Uterus (tissue), 2 donors: ENCODE data around the gene CAV2.

Source experiments
- POLR2A ChIP-seq, 2 donors: fragments of 450-650 bp; IDR thresholded peaks; one replicate each; pipeline ENCODE4 v1.6.1; 2016; ENCODE audit warnings: antibody characterized with exemption in 2 of 2, mild to moderate bottlenecking in 1 of 2, moderate library complexity in 1 of 2
- TF ChIP-seq, protein P1 (sequence below), 4 experiments: fragments of 200-600 bp in 2 of 4; fragments of 450-650 bp in 2 of 4; sonication (generic) in 2 of 4; IDR thresholded peaks; one replicate each; pipeline ENCODE4 v1.5.1; 2016 to 2019; ENCODE audit warnings: antibody characterized with exemption in 4 of 4, mild to moderate bottlenecking in 2 of 4, moderate library complexity in 1 of 4

DNA sequence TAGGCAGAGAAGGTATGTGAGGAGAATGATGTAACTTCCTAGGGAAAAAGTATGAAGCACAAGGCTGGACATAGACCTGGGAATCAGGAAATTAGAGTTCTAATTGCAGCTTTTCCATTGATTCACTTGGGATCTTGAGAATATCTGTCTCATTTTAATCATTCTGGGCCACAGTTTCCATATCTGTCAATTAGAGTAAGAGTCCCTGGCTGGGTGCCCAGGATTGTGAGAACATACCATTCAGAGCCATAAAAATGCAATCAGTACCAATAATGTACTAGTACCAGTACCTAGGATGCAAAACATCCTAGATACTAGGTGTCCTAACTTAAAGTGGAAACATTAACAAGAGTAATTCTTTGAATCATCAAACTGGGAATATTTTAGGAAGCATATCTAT is 54.9 kb downstream of the CAV2 start:
- TF ChIP-seq, protein P1, sequence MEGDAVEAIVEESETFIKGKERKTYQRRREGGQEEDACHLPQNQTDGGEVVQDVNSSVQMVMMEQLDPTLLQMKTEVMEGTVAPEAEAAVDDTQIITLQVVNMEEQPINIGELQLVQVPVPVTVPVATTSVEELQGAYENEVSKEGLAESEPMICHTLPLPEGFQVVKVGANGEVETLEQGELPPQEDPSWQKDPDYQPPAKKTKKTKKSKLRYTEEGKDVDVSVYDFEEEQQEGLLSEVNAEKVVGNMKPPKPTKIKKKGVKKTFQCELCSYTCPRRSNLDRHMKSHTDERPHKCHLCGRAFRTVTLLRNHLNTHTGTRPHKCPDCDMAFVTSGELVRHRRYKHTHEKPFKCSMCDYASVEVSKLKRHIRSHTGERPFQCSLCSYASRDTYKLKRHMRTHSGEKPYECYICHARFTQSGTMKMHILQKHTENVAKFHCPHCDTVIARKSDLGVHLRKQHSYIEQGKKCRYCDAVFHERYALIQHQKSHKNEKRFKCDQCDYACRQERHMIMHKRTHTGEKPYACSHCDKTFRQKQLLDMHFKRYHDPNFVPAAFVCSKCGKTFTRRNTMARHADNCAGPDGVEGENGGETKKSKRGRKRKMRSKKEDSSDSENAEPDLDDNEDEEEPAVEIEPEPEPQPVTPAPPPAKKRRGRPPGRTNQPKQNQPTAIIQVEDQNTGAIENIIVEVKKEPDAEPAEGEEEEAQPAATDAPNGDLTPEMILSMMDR (IDR thresholded peaks at IDR 0.05): no peak
- TF ChIP-seq POLR2A (IDR thresholded peaks at IDR 0.05): no peak
